OCI-LY1 (cell line): Measurements from ENCODE around the gene DOK6.

ENCODE experiments used
- H2AFZ ChIP-seq: fragments of 200-600 bp; sonication (generic), shearing (Covaris generic); 2 replicates; pipeline ENCODE4 v1.6.0; 2014; ENCODE audit warnings: antibody characterized with exemption, mild to moderate bottlenecking, low read length
- H3F3A ChIP-seq: fragments of 200-600 bp; sonication (generic), shearing (Covaris generic); 2 replicates; pipeline ENCODE4 v1.6.0; 2014; ENCODE audit warnings: mild to moderate bottlenecking, antibody characterized with exemption, low read length, moderate library complexity; ENCODE audit not compliant: insufficient read depth
- H3K27ac ChIP-seq: fragments of 200-600 bp; sonication (generic); 2 replicates; pipeline ENCODE4 v1.5.1; 2014; ENCODE audit warnings: low read length, mixed run types, mild to moderate bottlenecking, low read depth; ENCODE audit not compliant: poor library complexity, severe bottlenecking
- H3K27me3 ChIP-seq: fragments of 200-600 bp; sonication (generic); 2 replicates; pipeline ENCODE4 v1.6.0; 2014; ENCODE audit warnings: antibody characterized with exemption, mild to moderate bottlenecking, low read length, moderate library complexity; ENCODE audit not compliant: insufficient read depth
- H3K36me3 ChIP-seq: fragments of 200-600 bp; sonication (generic); 2 replicates; pipeline ENCODE4 v1.6.1; 2014; ENCODE audit warnings: mild to moderate bottlenecking, antibody characterized with exemption, low read length, moderate library complexity, mixed read lengths; ENCODE audit not compliant: insufficient read depth
- H3K4me1 ChIP-seq: fragments of 200-600 bp; sonication (generic); 2 replicates; pipeline ENCODE4 v1.5.1; 2014; ENCODE audit warnings: mild to moderate bottlenecking, low read length, moderate library complexity; ENCODE audit not compliant: insufficient read depth, severe bottlenecking
- H3K4me2 ChIP-seq: fragments of 200-600 bp; sonication (generic), shearing (Covaris generic); 2 replicates; pipeline ENCODE4 v1.6.1; 2014; ENCODE audit warnings: low read length
- H3K4me3 ChIP-seq: fragments of 200-600 bp; sonication (generic); 2 replicates; pipeline ENCODE4 v1.5.1; 2014; ENCODE audit warnings: low read length, low read depth, mild to moderate bottlenecking, mixed read lengths; ENCODE audit not compliant: poor library complexity, severe bottlenecking
- H3K79me2 ChIP-seq: fragments of 200-600 bp; shearing (Covaris generic); 2 replicates; pipeline ENCODE4 v1.6.1; 2016; ENCODE audit warnings: mixed run types, low read length, mixed read lengths; ENCODE audit not compliant: insufficient read depth
- H3K9ac ChIP-seq: fragments of 200-600 bp; sonication (generic), shearing (Covaris generic); 2 replicates; pipeline ENCODE4 v1.6.1; 2014; ENCODE audit warnings: mild to moderate bottlenecking, low read length, mixed read lengths
- H3K9me2 ChIP-seq: fragments of 200-600 bp; sonication (generic), shearing (Covaris generic); 2 replicates; pipeline ENCODE4 v1.6.1; 2014; ENCODE audit warnings: low read depth, mild to moderate bottlenecking, low read length, mixed read lengths
- H3K9me3 ChIP-seq: fragments of 200-600 bp; shearing (Covaris generic); 2 replicates; pipeline ENCODE4 v1.6.1; 2014; ENCODE audit warnings: low read length, mixed read lengths
- H4K20me1 ChIP-seq: fragments of 200-600 bp; sonication (generic), shearing (Covaris generic); 2 replicates; pipeline ENCODE4 v1.6.0; 2016; ENCODE audit warnings: mild to moderate bottlenecking, low read length; ENCODE audit not compliant: insufficient read depth
- EZH2 ChIP-seq: fragments of 200-600 bp; sonication (generic), shearing (Covaris generic); IDR thresholded peaks from 2 replicates; pipeline ENCODE4 v1.8.0; 2017; ENCODE audit warnings: borderline replicate concordance, mixed run types, mild to moderate bottlenecking, antibody characterized with exemption, low read length, moderate library complexity, mixed read lengths
- TF ChIP-seq, protein P1 (sequence below): fragments of 200-600 bp; sonication (generic), shearing (Covaris generic); IDR thresholded peaks from 2 replicates; pipeline ENCODE4 v1.5.1; 2017; ENCODE audit warnings: mild to moderate bottlenecking, antibody characterized with exemption, low read length, moderate library complexity, mixed read lengths

DOK6 gene

GRCh38 chr18:69539404-69539803, 138.7 kb downstream of the DOK6 start:
- no peaks in the 10 kb centered on the region for H3K4me1 ChIP-seq
- H3K9me2 ChIP-seq, result no peaks in the 10 kb centered on the region
- no peak overlapping the region for H3K4me2 ChIP-seq
- H3K4me3 ChIP-seq, result no peak overlapping the region
- H3K9ac ChIP-seq, result no peak overlapping the region
- no peaks in the 10 kb centered on the region for H3K36me3 ChIP-seq
- TF ChIP-seq EZH2, result no peak
- TF ChIP-seq, protein P1, sequence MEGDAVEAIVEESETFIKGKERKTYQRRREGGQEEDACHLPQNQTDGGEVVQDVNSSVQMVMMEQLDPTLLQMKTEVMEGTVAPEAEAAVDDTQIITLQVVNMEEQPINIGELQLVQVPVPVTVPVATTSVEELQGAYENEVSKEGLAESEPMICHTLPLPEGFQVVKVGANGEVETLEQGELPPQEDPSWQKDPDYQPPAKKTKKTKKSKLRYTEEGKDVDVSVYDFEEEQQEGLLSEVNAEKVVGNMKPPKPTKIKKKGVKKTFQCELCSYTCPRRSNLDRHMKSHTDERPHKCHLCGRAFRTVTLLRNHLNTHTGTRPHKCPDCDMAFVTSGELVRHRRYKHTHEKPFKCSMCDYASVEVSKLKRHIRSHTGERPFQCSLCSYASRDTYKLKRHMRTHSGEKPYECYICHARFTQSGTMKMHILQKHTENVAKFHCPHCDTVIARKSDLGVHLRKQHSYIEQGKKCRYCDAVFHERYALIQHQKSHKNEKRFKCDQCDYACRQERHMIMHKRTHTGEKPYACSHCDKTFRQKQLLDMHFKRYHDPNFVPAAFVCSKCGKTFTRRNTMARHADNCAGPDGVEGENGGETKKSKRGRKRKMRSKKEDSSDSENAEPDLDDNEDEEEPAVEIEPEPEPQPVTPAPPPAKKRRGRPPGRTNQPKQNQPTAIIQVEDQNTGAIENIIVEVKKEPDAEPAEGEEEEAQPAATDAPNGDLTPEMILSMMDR, result no peak
- no peak overlapping the region for H2AFZ ChIP-seq
- H3K79me2 ChIP-seq, result no peaks in the 10 kb centered on the region
- H3K9me3 ChIP-seq, result no peaks in the 10 kb centered on the region
- H3F3A ChIP-seq, result no peaks in the 10 kb centered on the region
- no peak overlapping the region for H3K27ac ChIP-seq
- H4K20me1 ChIP-seq, result no peaks in the 10 kb centered on the region
- H3K27me3 ChIP-seq, result no peaks in the 10 kb centered on the region

DNA sequence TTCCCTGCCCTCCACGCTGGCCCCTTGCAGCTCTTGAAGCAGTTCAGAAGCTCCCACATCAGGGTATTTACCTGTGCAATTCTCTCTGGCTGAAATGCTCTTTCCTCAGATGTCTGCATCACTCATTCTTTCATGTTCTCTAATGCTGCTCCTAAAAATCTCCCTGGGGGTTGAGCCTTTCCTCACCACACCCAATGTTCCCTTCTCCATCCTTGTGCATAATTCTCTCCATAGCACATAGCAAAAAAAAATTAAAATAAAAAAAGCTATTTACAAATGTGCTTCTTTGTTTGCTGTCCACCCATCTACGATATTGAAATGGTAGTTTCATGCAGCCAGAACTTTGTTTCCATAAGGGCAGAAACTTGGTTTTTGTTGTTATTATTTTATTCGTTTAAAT, 155.5 kb downstream of the DOK6 start:
- no peaks in the 10 kb centered on the region for H3K4me1 ChIP-seq

DNA sequence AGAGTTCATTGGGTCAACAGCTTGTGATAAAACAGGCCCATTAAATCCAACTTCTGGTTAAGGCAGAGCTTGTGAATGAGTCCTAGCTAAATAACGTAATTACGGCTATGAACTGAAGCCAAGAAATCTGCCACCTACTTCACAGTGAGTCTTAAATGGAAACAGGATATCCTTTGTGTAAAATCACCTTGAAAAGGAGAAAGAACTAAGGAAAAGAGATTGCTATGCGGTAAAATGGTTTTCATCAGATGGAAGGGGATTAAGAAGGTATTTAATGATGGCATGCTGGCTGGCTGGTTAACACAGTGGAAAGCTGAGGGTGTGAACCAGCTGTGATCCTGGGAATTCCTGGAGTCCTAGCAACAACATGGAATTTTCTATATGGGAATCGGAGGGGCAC, 156.6 kb downstream of the DOK6 start:
- H4K20me1 ChIP-seq, result no peaks in the 10 kb centered on the region
- no peaks in the 10 kb centered on the region for H3K4me1 ChIP-seq
- H3K9me3 ChIP-seq, result no peaks in the 10 kb centered on the region
- H3F3A ChIP-seq, result no peaks in the 10 kb centered on the region
- H3K79me2 ChIP-seq, result no peaks in the 10 kb centered on the region
- no peak overlapping the region for H3K27ac ChIP-seq
- no peaks in the 10 kb centered on the region for H3K27me3 ChIP-seq
- TF ChIP-seq, protein P1, result no peak
- TF ChIP-seq EZH2, result no peak
- H3K4me3 ChIP-seq, result no peak overlapping the region
- no peaks in the 10 kb centered on the region for H3K9me2 ChIP-seq
- no peak overlapping the region for H3K9ac ChIP-seq
- no peak overlapping the region for H3K4me2 ChIP-seq
- no peaks in the 10 kb centered on the region for H3K36me3 ChIP-seq
- no peak overlapping the region for H2AFZ ChIP-seq

More for the DNA sequence above, 155.5 kb downstream of the DOK6 start:
- Histone ChIP-seq H3K9me3 (no peaks in the 10 kb centered on the region), H3K27me3 (no peaks in the 10 kb centered on the region), H3K27ac (no peak overlapping the region), H3K4me2 (no peak overlapping the region), H2AFZ (no peak overlapping the region), H4K20me1 (no peaks in the 10 kb centered on the region), H3F3A (no peaks in the 10 kb centered on the region), H3K4me3 (no peak overlapping the region), H3K79me2 (no peaks in the 10 kb centered on the region), H3K9ac (no peak overlapping the region), H3K9me2 (no peaks in the 10 kb centered on the region), H3K36me3 (no peaks in the 10 kb centered on the region)
- TF ChIP-seq EZH2, result no peak
- TF ChIP-seq, protein P1, result no peak
